GM23248 (cell line): Measurements from ENCODE around the gene HABP2.

Experiments
- EZH2 ChIP-seq: fragments of 200-600 bp; sonication (generic); IDR thresholded peaks from 2 replicates; pipeline ENCODE4 v1.6.1; 2018; ENCODE audit warnings: antibody characterized with exemption, mild to moderate bottlenecking; ENCODE audit not compliant: insufficient read depth, poor library complexity, severe bottlenecking
- EZH2phosphoT487 ChIP-seq: fragments of 200-600 bp; sonication (generic); IDR thresholded peaks from 2 replicates; pipeline ENCODE4 v1.6.1; 2018; ENCODE audit warnings: antibody characterized with exemption, moderate library complexity, mild to moderate bottlenecking, low read depth; ENCODE audit not compliant: insufficient read depth

GRCh38 chr10:113613427-113613826 lies 60.6 kb downstream of the HABP2 start:
- TF ChIP-seq EZH2, result no peak
- no peak for TF ChIP-seq EZH2phosphoT487
